NT2/D1 (cell line): ENCODE data around the gene FANCD2.

Experiments
- YY1 ChIP-seq: IDR thresholded peaks from 2 replicates; pipeline ENCODE4 v1.6.1; 2011; ENCODE audit not compliant: insufficient read length, insufficient read depth
- ZNF274 ChIP-seq: IDR thresholded peaks from 2 replicates; pipeline ENCODE4 v1.6.1; 2011; ENCODE audit warnings: mild to moderate bottlenecking, low read depth, low read length

GRCh38 chr3:10119376-10119775 lies 93.1 kb downstream of the FANCD2 start:
- TF ChIP-seq ZNF274 (no peak), YY1 (no peak)
